H1 (cell line): ENCODE data around the gene ARID1B. TPM values are rescaled to one million over a fixed set of nuclear protein-coding genes. Genes with fewer than 3 reads are reported as not detected.

Source experiments
- CTCF ChIA-PET: fragments of 300-600 bp; sonication (Branson Sonifier 250); formaldehyde crosslinking; loops from one replicate; lab custom pipeline; 2021; ENCODE audit not compliant: partially characterized antibody; lab: Charles Lee
- POLR2A ChIA-PET: fragments of 300-600 bp; sonication (Branson Sonifier 250); formaldehyde crosslinking; loops from one replicate; lab custom pipeline; 2021; ENCODE audit warnings: inconsistent platforms; ENCODE audit not compliant: partially characterized antibody; lab: Charles Lee
- DNase-seq, 2 experiments: peaks; one replicate each; pipeline versions ENCODE4 v3.0.0 to v3.0.0-alpha.2; 2010 to 2022; ENCODE audit warnings: low spot score in 2 of 2, low read depth in 1 of 2, mixed read lengths in 1 of 2
- FAIRE-seq: peaks from 2 replicates; lab custom pipeline; 2011; peaks lifted over from hg19 to GRCh38; lab: Jason Lieb, UNC
- H2AFZ ChIP-seq: 2 replicates; pipeline ENCODE4 v1.8.1; 2012; ENCODE audit warnings: low read length, inconsistent platforms
- H2AK5ac ChIP-seq: 2 replicates; pipeline ENCODE4 v1.6.1; 2013; ENCODE audit warnings: low read depth, low read length
- H2BK120ac ChIP-seq: replicated peaks from 2 replicates; pipeline ENCODE3; 2013; ENCODE audit warnings: low read depth, low read length, inconsistent platforms
- H2BK12ac ChIP-seq: 2 replicates; pipeline ENCODE4 v1.6.1; 2013; ENCODE audit warnings: low read depth, low read length
- H2BK15ac ChIP-seq: 2 replicates; pipeline ENCODE4 v1.6.1; 2013; ENCODE audit warnings: low read length
- H2BK20ac ChIP-seq: 2 replicates; pipeline ENCODE4 v1.6.1; 2013; ENCODE audit warnings: low read length
- H2BK5ac ChIP-seq: 2 replicates; pipeline ENCODE4 v1.6.1; 2013; ENCODE audit warnings: low read depth, low read length
- H3K14ac ChIP-seq: 2 replicates; pipeline ENCODE4 v1.6.1; 2013; ENCODE audit warnings: inconsistent platforms; ENCODE audit not compliant: insufficient read length
- H3K18ac ChIP-seq: 2 replicates; pipeline ENCODE4 v1.6.1; 2013; ENCODE audit warnings: low read length; ENCODE audit errors: extremely low read depth
- H3K23ac ChIP-seq: 2 replicates; pipeline ENCODE4 v1.6.1; 2013; ENCODE audit warnings: inconsistent platforms; ENCODE audit not compliant: insufficient read length
- H3K23me2 ChIP-seq: 2 replicates; pipeline ENCODE4 v1.6.1; 2013; ENCODE audit warnings: low read depth, low read length
- H3K27ac ChIP-seq: 2 replicates; pipeline ENCODE4 v1.6.1; 2011; ENCODE audit warnings: low read depth, low read length, inconsistent platforms
- H3K27me3 ChIP-seq, 4 experiments: replicated peaks in 1 of 4; 1 replicate in 1 of 4; 2 replicates in 3 of 4; pipeline versions ENCODE4 v1.6.1 to v1.8.1; 2011 to 2013; ENCODE audit warnings: low read length in 3 of 4, mild to moderate bottlenecking in 3 of 4, inconsistent platforms in 2 of 4, mixed read lengths in 2 of 4, moderate library complexity in 1 of 4; ENCODE audit not compliant: control insufficient read depth in 3 of 4, insufficient read depth in 3 of 4; ENCODE audit errors: extremely low read depth in 1 of 4
- H3K36me3 ChIP-seq, 4 experiments: 2 replicates each; pipeline versions ENCODE4 v1.6.1 to v1.8.1; 2011 to 2013; ENCODE audit warnings: mild to moderate bottlenecking in 4 of 4, low read length in 3 of 4, moderate library complexity in 2 of 4, control low read depth in 1 of 4, inconsistent platforms in 1 of 4; ENCODE audit not compliant: insufficient read depth in 4 of 4, control insufficient read depth in 2 of 4
- H3K4ac ChIP-seq: replicated peaks from 2 replicates; pipeline ENCODE3; 2013; ENCODE audit warnings: low read length, low read depth, mixed read lengths, inconsistent platforms; ENCODE audit not compliant: insufficient read length
- H3K4me1 ChIP-seq, 4 experiments: replicated peaks in 1 of 4; 1 replicate in 1 of 4; 2 replicates in 3 of 4; pipeline versions ENCODE4 v1.6.1 to v1.8.1; 2011 to 2013; ENCODE audit warnings: low read length in 3 of 4, inconsistent platforms in 2 of 4, mixed read lengths in 1 of 4; ENCODE audit not compliant: insufficient read depth in 4 of 4, control insufficient read depth in 3 of 4
- H3K4me2 ChIP-seq, 2 experiments: 2 replicates each; pipeline versions ENCODE4 v1.6.1 to v1.8.1; 2011 to 2013; ENCODE audit warnings: low read depth in 2 of 2, low read length in 2 of 2, control low read depth in 1 of 2, inconsistent platforms in 1 of 2, mild to moderate bottlenecking in 1 of 2; ENCODE audit not compliant: insufficient read depth in 1 of 2
- H3K4me3 ChIP-seq, 4 experiments: fragments of 200-600, 300-600 bp in 1 of 4; sonication (generic), shearing (Covaris generic), sonication (Bioruptor Twin) in 1 of 4; 2 replicates each; pipeline versions ENCODE4 v1.5.1 to v1.8.1; 2011 to 2016; ENCODE audit warnings: low read length in 4 of 4, low read depth in 3 of 4, control low read depth in 2 of 4, inconsistent platforms in 2 of 4, mild to moderate bottlenecking in 2 of 4, mixed read lengths in 1 of 4, moderate library complexity in 1 of 4; ENCODE audit not compliant: insufficient read depth in 2 of 4; ENCODE audit errors: extremely low read depth in 1 of 4
- H3K56ac ChIP-seq: replicated peaks from 2 replicates; pipeline ENCODE3; 2013; ENCODE audit warnings: low read depth, mild to moderate bottlenecking, mixed read lengths, low read length, inconsistent platforms; ENCODE audit not compliant: insufficient read length
- H3K79me1 ChIP-seq: 2 replicates; pipeline ENCODE4 v1.6.1; 2013; ENCODE audit warnings: low read depth, low read length, control low read depth
- H3K79me2 ChIP-seq, 2 experiments: 2 replicates each; pipeline versions ENCODE4 v1.6.1 to v1.8.1; 2012 to 2013; ENCODE audit warnings: low read length in 2 of 2, mild to moderate bottlenecking in 2 of 2, inconsistent platforms in 1 of 2; ENCODE audit not compliant: insufficient read depth in 2 of 2, control insufficient read depth in 1 of 2
- H3K9ac ChIP-seq, 4 experiments: replicated peaks in 1 of 4; 1 replicate in 1 of 4; 2 replicates in 3 of 4; pipeline versions ENCODE4 v1.6.1 to v1.8.1; 2011 to 2013; ENCODE audit warnings: low read depth in 3 of 4, low read length in 3 of 4, control low read depth in 2 of 4, mild to moderate bottlenecking in 2 of 4, moderate library complexity in 2 of 4, inconsistent platforms in 1 of 4; ENCODE audit errors: extremely low read depth in 1 of 4
- H3K9me3 ChIP-seq, 2 experiments: 2 replicates each; pipeline versions ENCODE4 v1.6.1 to v1.8.1; 2012 to 2013; ENCODE audit warnings: mild to moderate bottlenecking in 2 of 2, moderate library complexity in 2 of 2, control low read depth in 1 of 2, inconsistent platforms in 1 of 2, low read depth in 1 of 2, low read length in 1 of 2, mixed read lengths in 1 of 2; ENCODE audit not compliant: insufficient read depth in 2 of 2
- H4K20me1 ChIP-seq, 2 experiments: replicated peaks in 1 of 2; 2 replicates each; pipeline versions ENCODE3 to v1.8.1; 2011 to 2013; ENCODE audit warnings: inconsistent platforms in 2 of 2, low read length in 2 of 2, mild to moderate bottlenecking in 1 of 2; ENCODE audit not compliant: insufficient read depth in 2 of 2, control insufficient read depth in 1 of 2
- H4K5ac ChIP-seq: 2 replicates; pipeline ENCODE4 v1.6.1; 2013; ENCODE audit warnings: low read length, low read depth, mixed read lengths, inconsistent platforms; ENCODE audit not compliant: insufficient read length
- H4K8ac ChIP-seq: 2 replicates; pipeline ENCODE4 v1.8.0; 2013; ENCODE audit warnings: mild to moderate bottlenecking, moderate library complexity, low read length, inconsistent platforms; ENCODE audit not compliant: insufficient read depth; ENCODE audit errors: extremely low read depth
- H4K91ac ChIP-seq: replicated peaks from 2 replicates; pipeline ENCODE3; 2013; ENCODE audit warnings: low read length, mixed read lengths, inconsistent platforms; ENCODE audit not compliant: insufficient read length
- ATF2 ChIP-seq: IDR thresholded peaks from 2 replicates; pipeline ENCODE4 v1.6.1; 2012; ENCODE audit warnings: low read length, inconsistent platforms
- BCL11A ChIP-seq, 2 experiments: IDR thresholded peaks; one replicate each; pipeline ENCODE4 v1.6.1; 2011; ENCODE audit warnings: low read depth in 2 of 2, low read length in 2 of 2, mild to moderate bottlenecking in 2 of 2
- BRCA1 ChIP-seq: IDR thresholded peaks from 2 replicates; pipeline ENCODE4 v1.6.1; 2012; ENCODE audit warnings: low read depth, low read length, improper control_type of control experiment
- CBX8 ChIP-seq: fragments of 300-800, 300-1000 bp; sonication (generic); IDR thresholded peaks from 2 replicates; pipeline ENCODE4 v1.7.1; 2016; ENCODE audit warnings: low read depth, low read length, borderline replicate concordance
- MAX ChIP-seq: IDR thresholded peaks from 2 replicates; pipeline ENCODE4 v1.6.1; 2012; ENCODE audit warnings: inconsistent platforms
- SIN3A ChIP-seq, 2 experiments: IDR thresholded peaks in 1 of 2; conservative IDR thresholded peaks in 1 of 2; 2 replicates each; pipeline ENCODE4 v1.6.1; 2011 to 2012; ENCODE audit warnings: low read length in 2 of 2, improper control_type of control experiment in 1 of 2, low read depth in 1 of 2, mild to moderate bottlenecking in 1 of 2
- SIX5 ChIP-seq: IDR thresholded peaks from 2 replicates; pipeline ENCODE4 v1.6.1; 2011; ENCODE audit warnings: mild to moderate bottlenecking, low read depth, low read length
- SP2 ChIP-seq: IDR thresholded peaks from 2 replicates; pipeline ENCODE4 v1.6.1; 2012; ENCODE audit warnings: mild to moderate bottlenecking, low read length, inconsistent platforms
- SP4 ChIP-seq: IDR thresholded peaks from 2 replicates; pipeline ENCODE4 v1.6.1; 2012; ENCODE audit warnings: low read length, inconsistent platforms
- TEAD4 ChIP-seq: IDR thresholded peaks from 2 replicates; pipeline ENCODE4 v1.6.1; 2012; ENCODE audit warnings: low read depth, low read length, inconsistent platforms, mixed read lengths
- ZNF274 ChIP-seq: IDR thresholded peaks from 2 replicates; pipeline ENCODE4 v1.7.0; 2012; ENCODE audit warnings: low read length, borderline replicate concordance; ENCODE audit errors: extremely low read depth
- WGBS, 2 experiments: shearing (Covaris generic) in 1 of 2; methylation state at CpG; one replicate each; pipeline versions ENCODE4 v1.1.6 to v1.1.7; 2013 to 2015; ENCODE audit warnings: low lambda C conversion rate in 2 of 2, mixed read lengths in 2 of 2, inconsistent platforms in 1 of 2, low coverage in 1 of 2, missing lambda C conversion rate in 1 of 2; ENCODE audit not compliant: insufficient replicate concordance in 2 of 2, insufficient coverage in 1 of 2, insufficient read length in 1 of 2; ENCODE audit errors: extremely low coverage in 1 of 2, missing lambda C conversion rate in 1 of 2; 5-methylcytosine and 5-hydroxymethylcytosine counted together
- polyA plus RNA-seq, 7 experiments: library from polyadenylated mRNA; depleted of rRNA in 3 of 7; stranded (reverse) in 5 of 7; unstranded in 2 of 7; fragments of >200 nt in 5 of 7; fragments of 200-250 nt in 2 of 7; gene quantifications; 1 replicate in 5 of 7; 2 replicates in 1 of 7; 4 replicates in 1 of 7; pipeline versions ENCODE4 v1.2.1 to v1.2.3, GENCODE V29; 2011 to 2013; ENCODE audit warnings: missing spikeins in 2 of 7, mixed read lengths in 2 of 7
- total RNA-seq: library from RNA; stranded (reverse); fragmentation: NEBNext Ultra II Directional; extraction: Animal tissue kit (Norgen Biotek cat#: 25700); gene quantifications from 2 replicates; pipeline ENCODE4 v1.2.1, GENCODE V29; 2021

Gene ARID1B
- total and polyA plus RNA-seq, 2 of the 8 experiments (the other 6 are each of a cell fraction or from before 2014, with no cell fraction given), result 24.3 to 70.3 TPM

- Histone ChIP-seq H3K23me2 (no peaks in the 10 kb centered on the region), H4K5ac (no peak overlapping the region), H2BK20ac (no peak overlapping the region), H3K9me3 (no peaks in the 10 kb centered on the region), H3K14ac (no peak overlapping the region), H3K4ac (no peak overlapping the region), H3K79me2 (peaks cover 6 to 94% of the 10 kb centered on the region in 2 experiments; a peak in 3 of 4 replicates), H4K8ac (no peak overlapping the region), H3K79me1 (peaks cover 17% of the 10 kb centered on the region), H3K9ac (no peak overlapping the region), H2BK5ac (no peak overlapping the region), H3K27ac (no peak overlapping the region), H3K4me3 (no peak overlapping the region), H4K20me1 (peaks cover 3% of the 10 kb centered on the region in 2 experiments), H3K27me3 (no peaks in the 10 kb centered on the region), H2BK120ac (no peak overlapping the region), H3K4me1 (peaks cover 0 to 13% (median 10%) of the 10 kb centered on the region in 4 experiments; a peak in 5 of 7 replicates), H3K18ac (no peak overlapping the region), H3K23ac (no peak overlapping the region), H3K4me2 (no peak overlapping the region), H3K56ac (no peak overlapping the region), H4K91ac (no peak overlapping the region), H2AFZ (no peak overlapping the region), H3K36me3 (no peaks in the 10 kb centered on the region), H2BK12ac (no peak overlapping the region), H2AK5ac (no peak overlapping the region), H2BK15ac (no peak overlapping the region)
- ChIA-PET POLR2A (no interaction called here), CTCF (interaction anchor here (0.8 to 1.5 kb wide), 5 partner anchors 8 to 45 kb away, joined by 3 to 4 read pairs (median 3); no protein-coding TSS in a partner anchor)
- 86% methylated on average over 6 of the region's 6 CpGs; no CpG with 5 or more reads in 1 of the 2 experiments for WGBS, 2 experiments
- DNase-seq (no peak), FAIRE-seq (no peak)
- TF ChIP-seq BRCA1 (no peak), TEAD4 (no peak), SIX5 (no peak), SP2 (no peak), ATF2 (no peak), SP4 (no peak), CBX8 (no peak), SIN3A (conservative IDR thresholded peaks at IDR 0.05 in 1 of 2, IDR thresholded peaks at IDR 0.05 in 1 of 2; ENCODE audit: low read depth in 1 of 2, low read length in 2 of 2) (no peak), ZNF274 (no peak), MAX (no peak), BCL11A (IDR thresholded peaks at IDR 0.05; ENCODE audit: low read depth in 2 of 2, low read length in 2 of 2) (no peak)
Observed at GRCh38 chr6:156955494-156956183, 178.5 kb downstream of the ARID1B start.
